ENCODE measurements around the gene EVC2. TPM values are rescaled to one million over a fixed set of nuclear protein-coding genes. Genes with fewer than 3 reads are reported as not detected.

The EVC2 gene
- total RNA-seq (2021; ENCODE audit: unreplicated experiment) (not detected), Bru-seq, nascent RNA (percentile 5 among the genes with signal in this experiment), BruChase-seq, experiment 1, labeled RNA remaining after a 2-hour chase (percentile 3 among the genes with signal in this experiment), BruChase-seq, experiment 2, labeled RNA remaining after a 6-hour chase (percentile 7 among the genes with signal in this experiment)
- polyA plus RNA-seq (2012; ENCODE audit: insufficient read length): not detected
- long read RNA-seq: 0 reads

GRCh38 chr4:5708449-5709206 is at the start of gene EVC2:
Gene EVC2, minus strand, starts transcription at chr4:5708559. Its CDS starts 46 bp downstream, at chr4:5708513.
- in situ Hi-C loops (cut with HindIII; ENCODE audit: low pct_unique_long_range_greater_than_20kb, low sequenced_read_pairs): no loop called here
- H3K36me3 ChIP-seq (ENCODE audit: control insufficient read depth, insufficient read depth, low read length): no peaks in the 10 kb centered on the region
- intact Hi-C loops (cut with micrococcal nuclease; ENCODE audit: unreplicated experiment): no loop called here
- H3K4me1 ChIP-seq (ENCODE audit: control insufficient read depth, insufficient read depth, low read length): peaks cover 9% of the 10 kb centered on the region
- CTCF ChIA-PET: no interaction called here
- no TSS peak for BruUV-seq (replicated peaks)
- H3K27me3 ChIP-seq (ENCODE audit: control insufficient read depth, insufficient read depth, low read length): no peaks in the 10 kb centered on the region
- TF ChIP-seq REST (IDR thresholded peaks at IDR 0.05; ENCODE audit: insufficient read depth in 1 of 2, low read depth in 2 of 2, low read length in 1 of 2): no peak
- no peak for TF ChIP-seq TCF7L2 (IDR thresholded peaks at IDR 0.05; ENCODE audit: low read depth, low read length)
- TF ChIP-seq SIN3A (IDR thresholded peaks at IDR 0.05; ENCODE audit: borderline replicate concordance, insufficient read depth, low read depth, low read length): no peak
- TF ChIP-seq POLR2AphosphoS5 (IDR thresholded peaks at IDR 0.05; ENCODE audit: low read depth, low read length): no peak
- TF ChIP-seq CTCF (IDR thresholded peaks at IDR 0.05): no peak
- no peak within 1 kb of the TSS for H3K27ac ChIP-seq (ENCODE audit: low read length)
- no peaks in the 10 kb centered on the region for H3K9me3 ChIP-seq (ENCODE audit: control insufficient read depth, insufficient read depth, low read depth, low read length)
- ATAC-seq: no peak
- no peak within 1 kb of the TSS for H3K4me3 ChIP-seq (ENCODE audit: low read depth in 2 of 2, low read length in 2 of 2)
- no peak for DNase-seq (ENCODE audit: low read depth, low spot score)
- POLR2A ChIA-PET: no interaction called here

GRCh38 chr4:5757954-5758353 is 49.6 kb upstream of the EVC2 start:
- DNase-seq (ENCODE audit: low read depth, low spot score): no peak
- no peak overlapping the region for H3K27ac ChIP-seq (ENCODE audit: low read length)

More at GRCh38 chr4:5757954-5758353, 49.6 kb upstream of the EVC2 start:
- POLR2A ChIA-PET: no interaction called here
- H3K9me3 ChIP-seq (ENCODE audit: control insufficient read depth, insufficient read depth, low read depth, low read length): no peaks in the 10 kb centered on the region
- in situ Hi-C loops (cut with HindIII; ENCODE audit: low pct_unique_long_range_greater_than_20kb, low sequenced_read_pairs): no loop called here
- CTCF ChIA-PET: no interaction called here
- H3K36me3 ChIP-seq (ENCODE audit: control insufficient read depth, insufficient read depth, low read length): no peaks in the 10 kb centered on the region
- ATAC-seq: no peak
- no TSS peak for BruUV-seq (replicated peaks)
- H3K4me1 ChIP-seq (ENCODE audit: control insufficient read depth, insufficient read depth, low read length): peaks cover 3% of the 10 kb centered on the region; the same call in 1 of the 2 replicates
- H3K4me3 ChIP-seq (ENCODE audit: low read depth in 2 of 2, low read length in 2 of 2): no peak overlapping the region
- H3K27me3 ChIP-seq (ENCODE audit: control insufficient read depth, insufficient read depth, low read length): no peaks in the 10 kb centered on the region
- TF ChIP-seq CTCF (IDR thresholded peaks at IDR 0.05): no peak
- intact Hi-C loops (cut with micrococcal nuclease; ENCODE audit: unreplicated experiment): no loop called here
